GM19438 (cell line): ENCODE results near the gene UBE2E1.
"Not testable (repeated sequence)": the region's sequence is repeated elsewhere in the genome, so short reads cannot be mapped to it uniquely, and the experiment has no call there.

Experiments
- ATAC-seq: cut with Tn5 transposase; IDR thresholded peaks from one replicate; pipeline ENCODE4 v1.9.1; 2021; ENCODE audit warnings: low read depth; ENCODE audit not compliant: unreplicated experiment

UBE2E1 gene

GRCh38 chr3:23874359-23875112, 68.8 kb downstream of the UBE2E1 start:
- no peak for ATAC-seq

- no peak for ATAC-seq
These were observed 69.5 kb downstream of the UBE2E1 start for GRCh38 chr3:23875113-23875725.

GRCh38 chr3:23876923-23877322, 71.2 kb downstream of the UBE2E1 start:
- no peak for ATAC-seq

GRCh38 chr3:23877329-23877980, 71.7 kb downstream of the UBE2E1 start:
- no peak for ATAC-seq

- no peak for ATAC-seq
These were observed 73.7 kb downstream of the UBE2E1 start for GRCh38 chr3:23879485-23879884.

- ATAC-seq: no peak
These were observed 75.1 kb downstream of the UBE2E1 start for GRCh38 chr3:23880703-23881339.

GRCh38 chr3:23881993-23882392, 76.2 kb downstream of the UBE2E1 start:
- not testable (repeated sequence) for ATAC-seq

- ATAC-seq: no peak
These were observed 76.7 kb downstream of the UBE2E1 start for GRCh38 chr3:23882487-23882918.

- ATAC-seq: no peak
These were observed 78.7 kb downstream of the UBE2E1 start for GRCh38 chr3:23884481-23884880.

GRCh38 chr3:23885210-23885609, 79.5 kb downstream of the UBE2E1 start:
- ATAC-seq: no peak

GRCh38 chr3:23886311-23886710, 80.6 kb downstream of the UBE2E1 start:
- no peak for ATAC-seq

GRCh38 chr3:23888617-23889228, 83.0 kb downstream of the UBE2E1 start:
- ATAC-seq: no peak

- no peak for ATAC-seq
These were observed 83.6 kb downstream of the UBE2E1 start for GRCh38 chr3:23889386-23889785.

GRCh38 chr3:23889950-23890349, 84.2 kb downstream of the UBE2E1 start:
- ATAC-seq: no peak

GRCh38 chr3:23894254-23895061, 88.7 kb downstream of the UBE2E1 start:
- no peak for ATAC-seq

- ATAC-seq: no peak
These were observed 89.4 kb downstream of the UBE2E1 start for GRCh38 chr3:23895181-23895580.

GRCh38 chr3:23900744-23901143, 95.0 kb downstream of the UBE2E1 start:
- no peak for ATAC-seq

- no peak for ATAC-seq
These were observed 98.8 kb downstream of the UBE2E1 start for GRCh38 chr3:23904545-23904944.

- no peak for ATAC-seq
These were observed 103.6 kb downstream of the UBE2E1 start for GRCh38 chr3:23909341-23909740.

GRCh38 chr3:23911397-23911796, 105.6 kb downstream of the UBE2E1 start:
- ATAC-seq: no peak
